COLO668 (cell line): ENCODE results near the gene DGKK.
"Not testable (repeated sequence)": the region's sequence is repeated elsewhere in the genome, so short reads cannot be mapped to it uniquely, and the experiment has no call there.

Source experiments
- DNase-seq: peaks from one replicate; lab custom pipeline; 2025; ENCODE audit not compliant: unreplicated experiment; lab: John Stamatoyannopoulos, UW

Gene DGKK

GRCh38 chrX:50432829-50433289 lies 37.8 kb downstream of the DGKK start:
- DNase-seq: no peak

DNA sequence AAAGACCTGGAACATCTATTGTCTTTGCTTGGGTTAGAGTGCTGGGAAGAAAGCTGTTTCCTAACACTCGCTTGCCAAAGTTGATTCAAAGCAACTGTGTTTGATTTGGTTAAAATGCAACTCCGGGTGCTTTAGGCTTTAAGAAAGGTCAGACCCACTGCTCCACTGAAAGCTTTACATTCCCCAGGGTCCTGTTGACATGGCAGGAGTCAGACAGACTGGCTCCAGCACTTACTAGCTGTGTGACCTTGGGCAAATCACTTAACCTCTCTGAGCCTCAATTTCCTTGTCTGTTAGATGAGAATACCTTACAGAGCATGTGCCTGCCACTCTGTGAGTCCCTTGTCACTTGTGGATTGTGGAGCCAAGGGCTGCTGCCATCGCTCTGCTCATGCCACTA lies 39.0 kb downstream of the DGKK start:
- DNase-seq: no peak

DNA sequence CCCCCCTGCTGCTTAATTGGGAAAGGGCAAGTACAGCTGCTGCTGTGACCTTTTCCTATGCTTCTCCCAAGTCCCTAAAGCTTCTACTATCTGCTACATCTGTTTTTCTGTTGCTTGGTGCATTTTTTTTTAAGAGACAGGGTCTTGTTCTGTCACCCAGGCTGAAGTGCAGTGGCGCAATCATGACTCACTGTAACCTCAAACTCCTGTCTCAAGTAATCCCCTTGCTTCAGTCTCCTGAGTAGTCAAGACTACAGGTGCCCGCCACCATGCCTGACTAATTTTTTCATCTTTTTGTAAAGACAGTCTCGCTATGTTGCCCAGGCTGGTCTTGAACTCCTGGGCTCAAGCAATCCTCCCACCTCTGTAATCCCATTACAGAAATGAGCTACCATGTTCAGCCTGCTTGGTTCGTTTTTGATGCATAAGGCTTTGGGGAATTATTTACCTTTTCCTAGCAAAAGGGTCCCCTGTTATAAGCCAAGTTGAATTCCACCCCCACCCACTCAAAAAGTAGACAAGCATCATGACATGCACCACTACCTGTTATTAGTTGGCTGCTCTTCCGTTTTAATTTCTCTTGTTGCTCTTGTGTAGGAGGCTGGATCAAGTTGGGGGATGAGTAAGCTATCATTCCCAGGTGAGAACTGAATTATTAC lies 39.6 kb downstream of the DGKK start:
- DNase-seq: no peak

DNA sequence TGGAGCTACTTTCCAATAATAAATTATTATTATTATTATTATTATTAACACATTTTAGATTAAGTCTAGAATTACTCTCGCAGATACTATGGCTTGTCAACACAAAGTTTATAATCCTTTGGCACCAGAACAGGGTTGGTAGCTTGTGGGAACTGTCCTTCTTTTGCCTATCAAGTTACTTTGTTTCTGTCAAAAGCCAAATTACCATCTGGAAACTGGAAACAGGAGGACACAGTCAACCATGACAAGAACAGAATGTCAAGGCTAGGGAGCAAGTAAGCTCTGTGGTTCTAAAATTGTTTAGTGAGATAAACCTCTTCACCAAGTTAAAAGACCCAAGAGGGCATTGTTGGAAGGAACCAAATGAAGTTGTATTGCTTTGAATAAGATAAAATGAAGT lies 42.5 kb downstream of the DGKK start:
- DNase-seq: no peak

- DNase-seq: no peak
Observed at GRCh38 chrX:50407976-50408375, 62.6 kb downstream of the DGKK start.

GRCh38 chrX:50403903-50404302 lies 66.7 kb downstream of the DGKK start:
- DNase-seq: no peak

- DNase-seq: no peak
Observed at GRCh38 chrX:50402886-50403285, 67.7 kb downstream of the DGKK start.

GRCh38 chrX:50393902-50394301 lies 76.7 kb downstream of the DGKK start:
- no peak for DNase-seq

- no peak for DNase-seq
Observed at GRCh38 chrX:50386520-50386919, 84.1 kb downstream of the DGKK start.

GRCh38 chrX:50381729-50382415 lies 88.8 kb downstream of the DGKK start:
- DNase-seq: no peak

- no peak for DNase-seq
Observed at GRCh38 chrX:50375481-50376267, 95.0 kb downstream of the DGKK start.

- DNase-seq: no peak
Observed at GRCh38 chrX:50372966-50373365, 97.7 kb downstream of the DGKK start.

DNA sequence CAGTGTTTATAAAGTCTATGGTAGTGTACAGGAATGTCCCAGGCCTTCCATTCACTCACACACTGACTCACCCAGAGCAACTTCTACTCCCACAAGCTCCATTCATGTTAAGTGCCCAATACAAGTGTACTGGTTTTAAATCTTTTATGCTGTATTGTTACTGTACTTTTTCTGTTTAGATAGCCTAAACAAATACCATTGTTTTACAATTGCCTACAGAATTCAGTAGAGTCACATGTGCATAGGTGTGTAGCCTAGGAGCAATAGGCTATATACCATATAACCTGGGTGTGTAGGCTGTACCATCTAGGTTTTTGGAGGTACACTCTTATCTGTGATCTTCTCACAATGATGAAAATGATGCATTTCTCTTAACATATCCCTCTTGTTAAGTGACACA lies 126.7 kb downstream of the DGKK start:
- DNase-seq: no peak

DNA sequence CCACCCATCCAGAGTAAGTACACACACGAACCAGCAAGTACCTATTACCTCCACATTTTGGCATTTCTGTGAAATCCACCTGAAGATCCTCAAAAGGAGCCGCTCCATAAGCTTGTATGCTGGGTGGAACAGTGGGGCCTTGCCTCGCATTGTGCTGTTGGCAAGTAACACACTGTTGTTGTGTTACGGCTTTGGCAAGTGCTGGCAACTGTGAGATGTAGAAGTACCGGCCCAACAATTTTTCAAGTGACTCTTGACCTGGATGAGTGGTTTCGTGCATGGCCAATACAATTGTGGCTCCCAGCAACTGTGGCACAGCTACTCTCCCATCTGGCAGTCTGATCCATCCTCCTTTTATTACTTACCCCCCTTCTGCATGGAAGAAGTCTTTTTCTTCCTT lies 137.3 kb downstream of the DGKK start:
- no peak for DNase-seq

GRCh38 chrX:50332668-50333067 lies 138.0 kb downstream of the DGKK start:
- not testable (repeated sequence) for DNase-seq

DNA sequence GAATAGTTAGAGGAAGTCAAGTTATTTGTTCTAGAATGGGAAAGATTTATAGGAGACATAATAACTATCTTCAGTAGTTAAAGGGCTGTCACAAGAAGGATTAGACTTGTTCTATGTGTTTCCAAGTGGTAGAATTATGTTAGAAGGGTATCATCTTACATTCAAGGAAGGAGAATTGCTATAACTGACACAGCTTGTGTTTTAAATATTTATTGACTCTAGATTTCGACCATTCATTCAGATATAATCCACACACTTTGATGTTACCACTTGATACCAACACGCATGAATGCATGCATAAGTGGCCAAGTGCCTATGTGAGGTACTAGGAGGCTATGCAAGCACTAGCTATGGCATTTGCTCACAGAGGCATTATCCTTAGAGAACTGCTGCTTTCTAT lies 143.4 kb downstream of the DGKK start:
- DNase-seq: no peak
